Ammon's horn (tissue), 1 donor: ENCODE data around the gene NBAS.
"Not testable (repeated sequence)": the region's sequence is repeated elsewhere in the genome, so short reads cannot be mapped to it uniquely, and the experiment has no call there.

ENCODE experiments used
- DNase-seq: peaks from one replicate; pipeline ENCODE4 v3.0.0-alpha.2; 2016; ENCODE audit warnings: low spot score

NBAS gene

GRCh38 chr2:15527074-15527739 lies 33.9 kb downstream of the NBAS start:
- no peak for DNase-seq

- DNase-seq: no peak
Observed at GRCh38 chr2:15521641-15522181, 39.4 kb downstream of the NBAS start.

GRCh38 chr2:15520346-15520745 lies 40.8 kb downstream of the NBAS start:
- DNase-seq: no peak

GRCh38 chr2:15518759-15519158 lies 42.4 kb downstream of the NBAS start:
- not testable (repeated sequence) for DNase-seq

GRCh38 chr2:15517793-15518192 lies 43.3 kb downstream of the NBAS start:
- no peak for DNase-seq

GRCh38 chr2:15511686-15512085 lies 49.4 kb downstream of the NBAS start:
- DNase-seq: no peak

GRCh38 chr2:15510552-15510951 lies 50.6 kb downstream of the NBAS start:
- DNase-seq: no peak

GRCh38 chr2:15510131-15510530 lies 51.0 kb downstream of the NBAS start:
- no peak for DNase-seq

GRCh38 chr2:15507697-15508096 lies 53.4 kb downstream of the NBAS start:
- no peak for DNase-seq

GRCh38 chr2:15507061-15507460 lies 54.1 kb downstream of the NBAS start:
- DNase-seq: no peak

- no peak for DNase-seq
Observed at GRCh38 chr2:15506229-15506819, 54.8 kb downstream of the NBAS start.

- no peak for DNase-seq
Observed at GRCh38 chr2:15504882-15505663, 56.1 kb downstream of the NBAS start.

- not testable (repeated sequence) for DNase-seq
Observed at GRCh38 chr2:15499251-15499650, 61.9 kb downstream of the NBAS start.

GRCh38 chr2:15498554-15498953 lies 62.6 kb downstream of the NBAS start:
- DNase-seq: no peak

GRCh38 chr2:15494877-15495276 lies 66.3 kb downstream of the NBAS start:
- peak; percentile 4 for DNase-seq

- DNase-seq: no peak
Observed at GRCh38 chr2:15492773-15493325, 68.3 kb downstream of the NBAS start.

- no peak for DNase-seq
Observed at GRCh38 chr2:15486770-15487169, 74.4 kb downstream of the NBAS start.

GRCh38 chr2:15485949-15486348 lies 75.2 kb downstream of the NBAS start:
- DNase-seq: no peak

- DNase-seq: no peak
Observed at GRCh38 chr2:15481000-15481399, 80.1 kb downstream of the NBAS start.

GRCh38 chr2:15480552-15480951 lies 80.6 kb downstream of the NBAS start:
- no peak for DNase-seq

GRCh38 chr2:15472876-15473275 lies 88.3 kb downstream of the NBAS start:
- no peak for DNase-seq

- no peak for DNase-seq
Observed at GRCh38 chr2:15472133-15472532, 89.0 kb downstream of the NBAS start.

GRCh38 chr2:15471606-15472005 lies 89.5 kb downstream of the NBAS start:
- DNase-seq: no peak
